Kidney (tissue), 14 donors: ENCODE data around the gene THTPA. TPM values are rescaled to one million over a fixed set of nuclear protein-coding genes. Genes with fewer than 3 reads are reported as not detected.
A peak's percentile ranks its signal among the peaks of the same experiment; 100 is the strongest.

ENCODE experiments used
- DNase-seq, 5 donors: peaks; one replicate each; pipeline ENCODE4 v3.0.0-alpha.2; 2013 to 2020
- FAIRE-seq: peaks from 2 replicates; lab custom pipeline; 2012; peaks lifted over from hg19 to GRCh38; lab: Jason Lieb, UNC
- H3K27ac ChIP-seq, 2 donors: one replicate each; pipeline ENCODE4 v1.7.0; 2013; ENCODE audit warnings: low read depth in 2 of 2, low read length in 2 of 2, inconsistent platforms in 1 of 2
- H3K27me3 ChIP-seq: one replicate; pipeline ENCODE4 v1.7.1; 2013; ENCODE audit warnings: low read length, inconsistent platforms; ENCODE audit not compliant: control insufficient read depth, insufficient read depth
- H3K36me3 ChIP-seq, 3 donors: one replicate each; pipeline versions ENCODE4 v1.7.0 to v1.7.1; 2013; ENCODE audit warnings: low read length in 3 of 3, control low read depth in 1 of 3, inconsistent platforms in 1 of 3; ENCODE audit not compliant: insufficient read depth in 3 of 3, control insufficient read depth in 2 of 3
- H3K4me1 ChIP-seq, 3 donors: one replicate each; pipeline versions ENCODE4 v1.7.0 to v1.7.1; 2013; ENCODE audit warnings: low read length in 3 of 3, inconsistent platforms in 1 of 3, low read depth in 1 of 3; ENCODE audit not compliant: control insufficient read depth in 2 of 3, insufficient read depth in 2 of 3
- H3K4me3 ChIP-seq, 3 donors: one replicate each; pipeline versions ENCODE4 v1.7.0 to v1.8.1; 2013; ENCODE audit warnings: low read length in 3 of 3, control low read depth in 1 of 3, inconsistent platforms in 1 of 3
- H3K9ac ChIP-seq, 3 donors: one replicate each; pipeline versions ENCODE4 v1.7.0 to v1.7.1; 2013; ENCODE audit warnings: low read length in 3 of 3, control low read depth in 1 of 3, inconsistent platforms in 1 of 3
- H3K9me3 ChIP-seq, 3 donors: one replicate each; pipeline versions ENCODE4 v1.7.0 to v1.7.1; 2013; ENCODE audit warnings: low read length in 3 of 3, control low read depth in 1 of 3, inconsistent platforms in 1 of 3; ENCODE audit not compliant: control insufficient read depth in 2 of 3, insufficient read depth in 1 of 3
- intact Hi-C: fragments of 100-400 bp; cut with DNase I; formaldehyde crosslinking; loops from one replicate; pipeline ENCODE4 v1.11.1; 2022
- polyA plus RNA-seq: library from polyadenylated mRNA; stranded (reverse); fragments of 350-450 nt; fragmentation: Illumina TruSeq; extraction: RNeasy Lipid Tissue Mini Kit (QIAGEN cat#74804); gene quantifications from one replicate; pipeline ENCODE4 v1.2.3, GENCODE V29; 2014; ENCODE audit warnings: low read depth, low replicate concordance; ENCODE audit not compliant: insufficient read depth
- total RNA-seq: library from RNA; stranded (reverse); fragmentation: NEBNext Ultra II Directional; extraction: Animal tissue kit (Norgen Biotek cat#: 25700); gene quantifications from one replicate; pipeline ENCODE4 v1.2.1, GENCODE V29; 2021
- TF ChIP-seq, protein P1 (sequence below): IDR thresholded peaks from 3 replicates; pipeline ENCODE4 v1.5.1; 2012; ENCODE audit warnings: mild to moderate bottlenecking, moderate library complexity, borderline replicate concordance; ENCODE audit not compliant: insufficient read depth; ENCODE audit errors: extremely low read depth
- donor health status: control.
- donor health status: control.
- donor health status: control.
- donor health status: control.
- donor health status: control.
- donor health status: DM: yes; HTN: yes; CAD: no.
- donor health status: Normal renal cell carcinoma (clear cell type).

The THTPA gene
- total and polyA plus RNA-seq, 2 donors from 2014 or later, result 24.4 to 38.4 TPM

DNA sequence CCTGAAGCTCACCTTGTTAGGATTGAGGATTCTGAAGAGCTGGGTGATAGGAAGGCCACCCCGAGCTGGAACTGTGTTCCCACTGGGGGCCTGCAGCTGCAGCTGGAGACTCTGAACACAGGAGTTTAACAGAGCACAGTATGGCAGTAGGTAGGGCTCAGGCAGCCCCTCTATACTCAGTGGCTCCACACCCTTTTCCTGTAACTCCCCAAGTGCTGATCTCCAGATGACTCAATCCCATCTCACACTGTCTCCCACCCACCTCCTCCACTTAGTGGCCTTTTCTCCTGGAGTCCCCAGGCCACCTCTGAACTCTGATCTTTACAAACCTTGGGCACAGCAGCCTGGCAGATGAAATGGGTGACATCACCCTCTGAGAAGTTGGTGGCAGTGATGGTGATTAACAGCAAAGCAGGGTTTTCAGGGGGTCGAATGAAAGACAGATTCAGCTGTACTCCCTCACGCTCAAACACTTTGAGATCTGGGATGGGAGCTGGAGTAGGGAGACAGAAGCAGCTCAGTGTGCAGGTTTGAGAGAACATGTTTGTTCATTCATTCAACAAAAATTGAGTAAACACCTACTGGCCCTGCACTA, 4.0 kb downstream of the THTPA start:
- Histone ChIP-seq H3K9me3 (no peaks in the 10 kb centered on the region), H3K4me1 (peaks cover 0 to 18% (median 5%) of the 10 kb centered on the region in 3 donors), H3K9ac (no peak overlapping the region), H3K27me3 (no peaks in the 10 kb centered on the region), H3K4me3 (no peak overlapping the region), H3K36me3 (peaks cover 2 to 17% (median 16%) of the 10 kb centered on the region in 3 donors), H3K27ac (no peak overlapping the region)
- DNase-seq (no peak), FAIRE-seq (no peak)
- intact Hi-C loops, result loop anchor here (5.0 kb wide), 1 partner anchor 88 kb away; no protein-coding TSS in a partner anchor
- TF ChIP-seq, protein P1, sequence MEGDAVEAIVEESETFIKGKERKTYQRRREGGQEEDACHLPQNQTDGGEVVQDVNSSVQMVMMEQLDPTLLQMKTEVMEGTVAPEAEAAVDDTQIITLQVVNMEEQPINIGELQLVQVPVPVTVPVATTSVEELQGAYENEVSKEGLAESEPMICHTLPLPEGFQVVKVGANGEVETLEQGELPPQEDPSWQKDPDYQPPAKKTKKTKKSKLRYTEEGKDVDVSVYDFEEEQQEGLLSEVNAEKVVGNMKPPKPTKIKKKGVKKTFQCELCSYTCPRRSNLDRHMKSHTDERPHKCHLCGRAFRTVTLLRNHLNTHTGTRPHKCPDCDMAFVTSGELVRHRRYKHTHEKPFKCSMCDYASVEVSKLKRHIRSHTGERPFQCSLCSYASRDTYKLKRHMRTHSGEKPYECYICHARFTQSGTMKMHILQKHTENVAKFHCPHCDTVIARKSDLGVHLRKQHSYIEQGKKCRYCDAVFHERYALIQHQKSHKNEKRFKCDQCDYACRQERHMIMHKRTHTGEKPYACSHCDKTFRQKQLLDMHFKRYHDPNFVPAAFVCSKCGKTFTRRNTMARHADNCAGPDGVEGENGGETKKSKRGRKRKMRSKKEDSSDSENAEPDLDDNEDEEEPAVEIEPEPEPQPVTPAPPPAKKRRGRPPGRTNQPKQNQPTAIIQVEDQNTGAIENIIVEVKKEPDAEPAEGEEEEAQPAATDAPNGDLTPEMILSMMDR, result no peak

DNA sequence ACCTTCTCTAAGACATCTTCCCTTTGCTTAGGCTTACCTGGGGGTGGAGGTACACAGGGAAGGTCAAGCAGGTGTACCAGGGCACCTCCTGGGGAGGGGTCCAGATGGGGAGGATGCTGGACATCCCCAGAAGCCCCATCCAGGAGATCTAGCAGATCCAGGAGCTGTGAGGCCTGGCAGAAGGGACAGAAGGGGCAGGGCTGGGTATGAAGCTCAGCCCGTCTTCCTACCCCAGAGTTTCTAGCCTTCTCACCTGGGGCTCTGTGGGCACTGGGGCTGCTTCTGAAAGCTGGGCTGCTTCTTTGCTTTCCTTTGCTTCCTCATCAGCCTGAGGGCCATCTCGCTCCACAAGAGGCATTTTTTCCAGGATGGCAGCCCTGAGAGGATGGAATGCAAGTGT, 5.2 kb downstream of the THTPA start:
- Histone ChIP-seq H3K9me3 (no peaks in the 10 kb centered on the region), H3K9ac (no peak overlapping the region), H3K36me3 (peaks cover 2 to 17% (median 16%) of the 10 kb centered on the region in 3 donors), H3K27me3 (no peaks in the 10 kb centered on the region), H3K27ac (no peak overlapping the region), H3K4me3 (no peak overlapping the region), H3K4me1 (peaks cover 0 to 15% (median 5%) of the 10 kb centered on the region in 3 donors)
- no peak for DNase-seq
- FAIRE-seq, result no peak
- intact Hi-C loops, result loop anchor here (5.0 kb wide), 1 partner anchor 89 kb away; no protein-coding TSS in a partner anchor
- TF ChIP-seq, protein P1, result no peak

DNA sequence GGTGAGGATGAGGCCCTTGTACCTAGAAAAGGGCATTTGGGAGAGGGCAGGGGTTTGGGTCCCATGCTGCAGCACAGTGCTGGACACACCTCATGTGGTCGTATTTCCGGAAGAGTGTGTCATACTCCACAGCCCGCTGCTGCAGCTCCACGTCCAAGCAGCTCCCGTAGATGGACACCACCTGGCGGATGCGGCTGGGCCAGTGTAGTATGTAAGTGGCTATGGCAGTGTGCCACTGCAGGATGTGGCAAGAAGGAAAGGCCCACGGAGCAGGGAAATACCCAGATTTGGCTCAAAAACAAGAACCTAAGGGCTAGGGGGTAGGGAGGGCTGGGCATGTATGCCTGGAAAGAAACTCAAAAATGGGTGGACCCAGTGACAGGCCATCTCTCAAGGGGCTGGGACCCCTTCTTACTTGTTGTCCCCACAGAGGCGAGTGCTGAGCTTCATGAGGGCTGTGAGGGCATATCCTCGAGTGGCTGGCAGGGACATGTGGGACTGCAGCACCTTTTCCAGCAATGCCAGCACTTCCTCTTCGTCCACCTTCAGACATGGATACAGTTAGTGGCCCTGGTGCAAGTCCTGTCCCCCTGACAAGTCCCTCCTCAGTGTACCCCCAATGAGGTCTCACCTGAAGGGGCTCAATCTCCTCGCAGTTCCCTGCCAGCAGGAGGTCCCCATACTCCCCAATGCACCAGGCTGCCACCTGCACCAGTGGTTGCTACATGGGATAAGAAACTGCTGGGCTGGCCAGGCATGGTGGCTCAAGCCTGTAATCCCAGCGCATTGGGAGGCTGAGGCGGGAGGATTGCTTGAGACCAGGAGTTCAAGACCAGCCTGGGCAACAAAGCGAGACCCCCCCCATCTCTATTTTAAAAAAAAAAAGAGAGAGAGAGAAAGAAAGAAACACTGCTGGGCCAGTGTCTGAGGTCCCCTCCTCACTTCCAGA, 6.1 kb downstream of the THTPA start:
- no peak overlapping the region for H3K9ac ChIP-seq
- FAIRE-seq (no peak), DNase-seq (peak in 1 of 5 donors; percentile 54)
- no peaks in the 10 kb centered on the region for H3K27me3 ChIP-seq
- TF ChIP-seq, protein P1, result no peak
- H3K36me3 ChIP-seq, result peaks cover 2 to 17% (median 16%) of the 10 kb centered on the region in 3 donors
- no peak overlapping the region for H3K4me3 ChIP-seq
- H3K27ac ChIP-seq, result no peak overlapping the region
- intact Hi-C loops, result loop anchor here (5.0 kb wide), 1 partner anchor 90 kb away; no protein-coding TSS in a partner anchor
- no peaks in the 10 kb centered on the region for H3K9me3 ChIP-seq
- peaks cover 0 to 12% (median 6%) of the 10 kb centered on the region in 3 donors for H3K4me1 ChIP-seq
